ENCODE measurements around the gene SLC25A30.

- no peak for TF ChIP-seq CTCF (IDR thresholded peaks at IDR 0.05; ENCODE audit: low read depth, low read length)
- no peak for TF ChIP-seq EZH2phosphoT487 (IDR thresholded peaks at IDR 0.05; ENCODE audit: low read depth)
Observed at GRCh38 chr13:45398877-45399276, 19.3 kb downstream of the SLC25A30 start.
